ENCODE measurements around the gene TMEM250. TPM values are rescaled to one million over a fixed set of nuclear protein-coding genes. Genes with fewer than 3 reads are reported as not detected.

TMEM250 gene
- total and polyA plus RNA-seq, 5 donors from 2014 or later, result 21.5 to 55.6 (median 45.6) TPM

GRCh38 chr9:136146126-136147037 is 27.7 kb upstream of the TMEM250 start:
- no peaks in the 10 kb centered on the region for H3K9me3 ChIP-seq (ENCODE audit: control insufficient read depth in 2 of 2, low read length in 2 of 2)
- H3K27ac ChIP-seq (ENCODE audit: insufficient read depth, low read length, poor library complexity, severe bottlenecking), result no peak overlapping the region
- H3K27me3 Mint-ChIP-seq, result no peaks in the 10 kb centered on the region
- ATAC-seq (ENCODE audit: low read depth in 2 of 2) (no peak), DNase-seq (no peak)
- H3K4me1 ChIP-seq (ENCODE audit: control insufficient read depth, insufficient read depth, low read length, poor library complexity, severe bottlenecking), result no peaks in the 10 kb centered on the region
- H3K4me3 ChIP-seq (ENCODE audit: low read depth, low read length), result no peak overlapping the region
- H3K4me1 Mint-ChIP-seq, result no peaks in the 10 kb centered on the region
- H3K36me3 Mint-ChIP-seq, result no peaks in the 10 kb centered on the region
- no peak overlapping the region for H3K27ac Mint-ChIP-seq
- no peak overlapping the region for H3K4me3 Mint-ChIP-seq
- H3K27me3 ChIP-seq (ENCODE audit: control insufficient read depth, insufficient read depth, low read length), result no peaks in the 10 kb centered on the region
- H3K9me3 Mint-ChIP-seq, result peaks cover 0 to under 1% (median 0%) of the 10 kb centered on the region in 7 donors
- H3K36me3 ChIP-seq (ENCODE audit: control insufficient read depth, insufficient read depth, low read length), result no peaks in the 10 kb centered on the region

GRCh38 chr9:136145580-136145979 is 26.9 kb upstream of the TMEM250 start:
- ATAC-seq (ENCODE audit: low read depth in 2 of 2), result no peak

GRCh38 chr9:136144450-136144849 is 25.8 kb upstream of the TMEM250 start:
- DNase-seq, result no peak
- Mint-ChIP-seq H3K36me3 (no peaks in the 10 kb centered on the region), H3K27ac (no peak overlapping the region), H3K9me3 (peaks cover 0 to 3% (median 0%) of the 10 kb centered on the region in 7 donors), H3K27me3 (no peaks in the 10 kb centered on the region), H3K4me3 (no peak overlapping the region), H3K4me1 (no peaks in the 10 kb centered on the region)
- no peak for ATAC-seq (ENCODE audit: low read depth in 2 of 2)
- no peaks in the 10 kb centered on the region for H3K27me3 ChIP-seq (ENCODE audit: control insufficient read depth, insufficient read depth, low read length)
- no peak overlapping the region for H3K27ac ChIP-seq (ENCODE audit: insufficient read depth, low read length, poor library complexity, severe bottlenecking)
- no peaks in the 10 kb centered on the region for H3K4me1 ChIP-seq (ENCODE audit: control insufficient read depth, insufficient read depth, low read length, poor library complexity, severe bottlenecking)
- H3K9me3 ChIP-seq (ENCODE audit: control insufficient read depth in 2 of 2, low read length in 2 of 2), result no peaks in the 10 kb centered on the region
- H3K4me3 ChIP-seq (ENCODE audit: low read depth, low read length), result no peak overlapping the region
- no peaks in the 10 kb centered on the region for H3K36me3 ChIP-seq (ENCODE audit: control insufficient read depth, insufficient read depth, low read length)

More at GRCh38 chr9:136145580-136145979, 26.9 kb upstream of the TMEM250 start:
- Mint-ChIP-seq H3K27me3 (no peaks in the 10 kb centered on the region), H3K4me1 (no peaks in the 10 kb centered on the region), H3K4me3 (no peak overlapping the region), H3K9me3 (peaks cover 0 to 3% (median 0%) of the 10 kb centered on the region in 7 donors), H3K27ac (no peak overlapping the region), H3K36me3 (no peaks in the 10 kb centered on the region)
- Histone ChIP-seq H3K27me3 (ENCODE audit: control insufficient read depth, insufficient read depth, low read length) (no peaks in the 10 kb centered on the region), H3K4me1 (ENCODE audit: control insufficient read depth, insufficient read depth, low read length, poor library complexity, severe bottlenecking) (no peaks in the 10 kb centered on the region), H3K9me3 (ENCODE audit: control insufficient read depth in 2 of 2, low read length in 2 of 2) (no peaks in the 10 kb centered on the region), H3K36me3 (ENCODE audit: control insufficient read depth, insufficient read depth, low read length) (no peaks in the 10 kb centered on the region), H3K4me3 (ENCODE audit: low read depth, low read length) (no peak overlapping the region), H3K27ac (ENCODE audit: insufficient read depth, low read length, poor library complexity, severe bottlenecking) (no peak overlapping the region)
- DNase-seq, result no peak

- Mint-ChIP-seq H3K36me3 (no peaks in the 10 kb centered on the region), H3K9me3 (peaks cover 0 to 3% (median 0%) of the 10 kb centered on the region in 7 donors), H3K4me1 (no peaks in the 10 kb centered on the region), H3K27ac (no peak overlapping the region), H3K4me3 (no peak overlapping the region), H3K27me3 (no peaks in the 10 kb centered on the region)
- H3K4me1 ChIP-seq (ENCODE audit: control insufficient read depth, insufficient read depth, low read length, poor library complexity, severe bottlenecking), result no peaks in the 10 kb centered on the region
- H3K9me3 ChIP-seq (ENCODE audit: control insufficient read depth in 2 of 2, low read length in 2 of 2), result no peaks in the 10 kb centered on the region
- H3K36me3 ChIP-seq (ENCODE audit: control insufficient read depth, insufficient read depth, low read length), result no peaks in the 10 kb centered on the region
- no peak overlapping the region for H3K4me3 ChIP-seq (ENCODE audit: low read depth, low read length)
- ATAC-seq (ENCODE audit: low read depth in 2 of 2) (no peak), DNase-seq (no peak)
- H3K27me3 ChIP-seq (ENCODE audit: control insufficient read depth, insufficient read depth, low read length), result no peaks in the 10 kb centered on the region
- H3K27ac ChIP-seq (ENCODE audit: insufficient read depth, low read length, poor library complexity, severe bottlenecking), result no peak overlapping the region
Observed at GRCh38 chr9:136143215-136144001, 24.7 kb upstream of the TMEM250 start.

- Histone ChIP-seq H3K4me3 (ENCODE audit: low read depth, low read length) (no peak overlapping the region), H3K4me1 (ENCODE audit: control insufficient read depth, insufficient read depth, low read length, poor library complexity, severe bottlenecking) (no peaks in the 10 kb centered on the region), H3K36me3 (ENCODE audit: control insufficient read depth, insufficient read depth, low read length) (no peaks in the 10 kb centered on the region), H3K27me3 (ENCODE audit: control insufficient read depth, insufficient read depth, low read length) (no peaks in the 10 kb centered on the region), H3K9me3 (ENCODE audit: control insufficient read depth in 2 of 2, low read length in 2 of 2) (no peaks in the 10 kb centered on the region), H3K27ac (ENCODE audit: insufficient read depth, low read length, poor library complexity, severe bottlenecking) (no peak overlapping the region)
- Mint-ChIP-seq H3K4me3 (no peak overlapping the region), H3K4me1 (no peaks in the 10 kb centered on the region), H3K27me3 (no peaks in the 10 kb centered on the region), H3K36me3 (no peaks in the 10 kb centered on the region), H3K27ac (no peak overlapping the region), H3K9me3 (peaks cover 0 to 3% (median 0%) of the 10 kb centered on the region in 7 donors)
- ATAC-seq (ENCODE audit: low read depth in 2 of 2) (no peak), DNase-seq (no peak)
Observed at GRCh38 chr9:136142859-136143214, 24.2 kb upstream of the TMEM250 start.

- H3K4me3 ChIP-seq (ENCODE audit: low read depth, low read length), result no peak overlapping the region
- H3K4me1 ChIP-seq (ENCODE audit: control insufficient read depth, insufficient read depth, low read length, poor library complexity, severe bottlenecking), result no peaks in the 10 kb centered on the region
- H3K9me3 Mint-ChIP-seq, result peaks cover 0 to 3% (median 0%) of the 10 kb centered on the region in 7 donors
- no peaks in the 10 kb centered on the region for H3K36me3 ChIP-seq (ENCODE audit: control insufficient read depth, insufficient read depth, low read length)
- H3K4me3 Mint-ChIP-seq, result no peak overlapping the region
- no peaks in the 10 kb centered on the region for H3K36me3 Mint-ChIP-seq
- H3K27me3 Mint-ChIP-seq, result no peaks in the 10 kb centered on the region
- H3K27ac ChIP-seq (ENCODE audit: insufficient read depth, low read length, poor library complexity, severe bottlenecking), result no peak overlapping the region
- no peaks in the 10 kb centered on the region for H3K4me1 Mint-ChIP-seq
- DNase-seq, result no peak
- no peaks in the 10 kb centered on the region for H3K9me3 ChIP-seq (ENCODE audit: control insufficient read depth in 2 of 2, low read length in 2 of 2)
- no peak overlapping the region for H3K27ac Mint-ChIP-seq
- ATAC-seq (ENCODE audit: low read depth in 2 of 2), result no peak
- no peaks in the 10 kb centered on the region for H3K27me3 ChIP-seq (ENCODE audit: control insufficient read depth, insufficient read depth, low read length)
Observed at GRCh38 chr9:136142414-136142796, 23.7 kb upstream of the TMEM250 start.

- no peak overlapping the region for H3K27ac Mint-ChIP-seq
Observed at GRCh38 chr9:136141682-136142413, 23.2 kb upstream of the TMEM250 start.

More at GRCh38 chr9:136141682-136142413, 23.2 kb upstream of the TMEM250 start:
- H3K4me1 ChIP-seq (ENCODE audit: control insufficient read depth, insufficient read depth, low read length, poor library complexity, severe bottlenecking), result no peaks in the 10 kb centered on the region
- no peaks in the 10 kb centered on the region for H3K27me3 Mint-ChIP-seq
- no peaks in the 10 kb centered on the region for H3K36me3 Mint-ChIP-seq
- H3K9me3 ChIP-seq (ENCODE audit: control insufficient read depth in 2 of 2, low read length in 2 of 2), result no peaks in the 10 kb centered on the region
- H3K4me3 Mint-ChIP-seq, result no peak overlapping the region
- H3K27ac ChIP-seq (ENCODE audit: insufficient read depth, low read length, poor library complexity, severe bottlenecking), result no peak overlapping the region
- no peaks in the 10 kb centered on the region for H3K4me1 Mint-ChIP-seq
- peaks cover 0 to 3% (median 0%) of the 10 kb centered on the region in 7 donors for H3K9me3 Mint-ChIP-seq
- no peak overlapping the region for H3K4me3 ChIP-seq (ENCODE audit: low read depth, low read length)
- no peak for DNase-seq
- ATAC-seq (ENCODE audit: low read depth in 2 of 2), result no peak
- H3K36me3 ChIP-seq (ENCODE audit: control insufficient read depth, insufficient read depth, low read length), result no peaks in the 10 kb centered on the region
- H3K27me3 ChIP-seq (ENCODE audit: control insufficient read depth, insufficient read depth, low read length), result no peaks in the 10 kb centered on the region

All from CD4-positive, CD25-positive, alpha-beta regulatory T cell (primary cell).